Caki2 (cell line): ENCODE data around the gene SLC33A1. TPM values are rescaled to one million over a fixed set of nuclear protein-coding genes. Genes with fewer than 3 reads are reported as not detected.
A peak's percentile ranks its signal among the peaks of the same experiment; 100 is the strongest.
"Not testable (repeated sequence)": the region's sequence is repeated elsewhere in the genome, so short reads cannot be mapped to it uniquely, and the experiment has no call there.

ENCODE experiments used
- DNase-seq: peaks from one replicate; pipeline ENCODE4 v3.0.0-alpha.2; 2015; ENCODE audit warnings: low read depth
- in situ Hi-C: cut with HindIII; loops from 2 replicates; pipeline ENCODE4 v1.10.0; 2016; ENCODE audit warnings: low sequenced_read_pairs, low pct_unique_long_range_greater_than_20kb, mixed read lengths
- total RNA-seq: library from RNA; depleted of rRNA; stranded (reverse); fragments of >200 nt; shearing (Covaris generic); gene quantifications from 2 replicates; pipeline ENCODE4 v1.2.3, GENCODE V29; 2014; ENCODE audit warnings: low replicate concordance; rRNA removed

SLC33A1 gene
- 34.1 and 58.3 TPM in 2 replicates for total RNA-seq

GRCh38 chr3:155854141-155854940, at the start of gene SLC33A1:
SLC33A1 (minus strand) TSS chr3:155854427; CDS start chr3:155853997, 430 bp downstream.
- peak; percentile 100 for DNase-seq
- in situ Hi-C loops, result no loop called here

- in situ Hi-C loops, result no loop called here
- DNase-seq, result no peak
These were observed 41.2 kb upstream of the SLC33A1 start for GRCh38 chr3:155895379-155895900.

- DNase-seq, result no peak
These were observed 37.1 kb upstream of the SLC33A1 start for GRCh38 chr3:155891321-155891720.

GRCh38 chr3:155890671-155891190, 36.5 kb upstream of the SLC33A1 start:
- peak; percentile 13 for DNase-seq
- in situ Hi-C loops, result no loop called here

More at GRCh38 chr3:155891321-155891720, 37.1 kb upstream of the SLC33A1 start:
- in situ Hi-C loops, result no loop called here

- no peak for DNase-seq
- in situ Hi-C loops, result no loop called here
These were observed 35.7 kb upstream of the SLC33A1 start for GRCh38 chr3:155889952-155890351.

GRCh38 chr3:155889212-155889611, 35.0 kb upstream of the SLC33A1 start:
- no peak for DNase-seq
- in situ Hi-C loops, result no loop called here

GRCh38 chr3:155886915-155887314, 32.7 kb upstream of the SLC33A1 start:
- in situ Hi-C loops, result no loop called here
- no peak for DNase-seq

- DNase-seq, in situ Hi-C loops: not testable (repeated sequence)
These were observed 32.1 kb upstream of the SLC33A1 start for GRCh38 chr3:155886348-155886747.

GRCh38 chr3:155885292-155885691, 31.1 kb upstream of the SLC33A1 start:
- in situ Hi-C loops, result no loop called here
- DNase-seq, result no peak

GRCh38 chr3:155884292-155884691, 30.1 kb upstream of the SLC33A1 start:
- in situ Hi-C loops, result no loop called here
- no peak for DNase-seq

GRCh38 chr3:155880286-155880685, 26.1 kb upstream of the SLC33A1 start:
- in situ Hi-C loops, result no loop called here
- DNase-seq, result no peak

- DNase-seq, result no peak
- in situ Hi-C loops, result no loop called here
These were observed 22.3 kb upstream of the SLC33A1 start for GRCh38 chr3:155876503-155876902.

GRCh38 chr3:155876037-155876436, 21.8 kb upstream of the SLC33A1 start:
- DNase-seq, result no peak
- in situ Hi-C loops, result no loop called here

- in situ Hi-C loops, result no loop called here
- DNase-seq, result no peak
These were observed 18.8 kb upstream of the SLC33A1 start for GRCh38 chr3:155872904-155873646.

- in situ Hi-C loops, result no loop called here
- no peak for DNase-seq
These were observed 17.5 kb upstream of the SLC33A1 start for GRCh38 chr3:155871746-155872158.

- in situ Hi-C loops, result no loop called here
- DNase-seq, result peak; percentile 61
These were observed 16.9 kb upstream of the SLC33A1 start for GRCh38 chr3:155870945-155871745.

- in situ Hi-C loops, result no loop called here
- peak; percentile 99 for DNase-seq
These were observed 16.1 kb upstream of the SLC33A1 start, which contains the start of gene GMPS for GRCh38 chr3:155870133-155870944. GMPS (plus strand) TSS chr3:155870650; CDS start chr3:155870871, 221 bp downstream.
